Neural crest cell (in vitro differentiated cells): ENCODE results near the gene TSNAX. TPM values are rescaled to one million over a fixed set of nuclear protein-coding genes. Genes with fewer than 3 reads are reported as not detected.

ENCODE experiments used
- DNase-seq: peaks from one replicate; pipeline ENCODE4 v3.0.0; 2021; ENCODE audit warnings: low read depth, mixed read lengths, low spot score
- H3K27ac Mint-ChIP-seq: one replicate; pipeline ENCODE4 v1.8.0; 2021; ENCODE audit warnings: mild to moderate bottlenecking, mixed read lengths; ENCODE audit not compliant: unreplicated experiment
- H3K27me3 Mint-ChIP-seq: 2 replicates; pipeline ENCODE4 v1.8.0; 2021; ENCODE audit warnings: low read depth, mild to moderate bottlenecking, mixed read lengths
- H3K36me3 Mint-ChIP-seq: 2 replicates; pipeline ENCODE4 v1.8.0; 2021; ENCODE audit warnings: low read depth, mild to moderate bottlenecking, mixed read lengths
- H3K4me1 Mint-ChIP-seq: 2 replicates; pipeline ENCODE4 v1.8.0; 2021; ENCODE audit warnings: mixed read lengths
- H3K4me3 Mint-ChIP-seq: one replicate; pipeline ENCODE4 v1.8.0; 2021; ENCODE audit warnings: mild to moderate bottlenecking, mixed read lengths
- H3K9me3 Mint-ChIP-seq: 2 replicates; pipeline ENCODE4 v1.8.0; 2021; ENCODE audit warnings: mixed read lengths
- CTCF ChIP-seq: fragments of 200-600 bp; sonication (generic); conservative IDR thresholded peaks from 2 replicates; pipeline ENCODE4 v1.5.0; 2021; ENCODE audit warnings: antibody characterized with exemption, mild to moderate bottlenecking
- total RNA-seq: library from RNA; stranded (reverse); gene quantifications from 2 replicates; pipeline ENCODE4 v1.2.1, GENCODE V29; 2021

TSNAX gene
- total RNA-seq, 1 donor from 2014 or later = 39.2 TPM

GRCh38 chr1:231610388-231610787, 81.9 kb downstream of the TSNAX start:
- H3K9me3 Mint-ChIP-seq = peaks cover 4% of the 10 kb centered on the region
- H3K36me3 Mint-ChIP-seq = no peaks in the 10 kb centered on the region
- H3K4me1 Mint-ChIP-seq = no peaks in the 10 kb centered on the region
- no peak for TF ChIP-seq CTCF
- H3K27me3 Mint-ChIP-seq = peaks cover 12% of the 10 kb centered on the region
- DNase-seq = no peak
- H3K4me3 Mint-ChIP-seq = no peak overlapping the region
- H3K27ac Mint-ChIP-seq = no peak overlapping the region

GRCh38 chr1:231611111-231611510, 82.6 kb downstream of the TSNAX start:
- Mint-ChIP-seq H3K36me3 (no peaks in the 10 kb centered on the region), H3K27ac (no peak overlapping the region), H3K4me3 (no peak overlapping the region), H3K27me3 (peaks cover 12% of the 10 kb centered on the region), H3K9me3 (peaks cover 4% of the 10 kb centered on the region), H3K4me1 (no peaks in the 10 kb centered on the region)
- no peak for TF ChIP-seq CTCF
- DNase-seq = no peak

DNA sequence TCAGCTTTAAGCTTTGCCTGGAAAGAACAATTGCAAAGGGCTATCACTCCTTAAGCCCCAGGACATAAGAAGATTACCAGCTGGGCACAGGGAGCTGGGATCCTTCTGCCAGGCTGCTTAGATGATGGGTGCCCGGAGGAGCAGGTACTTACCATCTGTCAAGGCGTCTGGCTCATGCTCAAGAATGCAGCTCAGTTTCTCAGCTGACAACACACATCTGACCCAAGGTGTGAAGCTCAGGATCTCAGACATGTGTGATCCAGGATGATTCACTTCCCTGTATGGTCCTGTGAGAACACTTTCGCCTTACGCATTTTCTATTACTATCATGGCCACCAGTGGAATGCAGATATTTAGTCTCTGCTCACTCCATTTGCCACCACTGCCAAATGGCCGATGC, 83.4 kb downstream of the TSNAX start:
- Mint-ChIP-seq H3K27ac (no peak overlapping the region), H3K4me1 (no peaks in the 10 kb centered on the region), H3K36me3 (no peaks in the 10 kb centered on the region), H3K4me3 (no peak overlapping the region), H3K27me3 (peaks cover 12% of the 10 kb centered on the region), H3K9me3 (peaks cover 4% of the 10 kb centered on the region)
- TF ChIP-seq CTCF = no peak
- DNase-seq = no peak

GRCh38 chr1:231612393-231613089, 84.1 kb downstream of the TSNAX start:
- Mint-ChIP-seq H3K27ac (no peak overlapping the region), H3K4me3 (no peak overlapping the region), H3K9me3 (peaks cover 3% of the 10 kb centered on the region), H3K4me1 (no peaks in the 10 kb centered on the region), H3K27me3 (peaks cover 7% of the 10 kb centered on the region), H3K36me3 (no peaks in the 10 kb centered on the region)
- TF ChIP-seq CTCF = no peak
- DNase-seq = no peak

DNA sequence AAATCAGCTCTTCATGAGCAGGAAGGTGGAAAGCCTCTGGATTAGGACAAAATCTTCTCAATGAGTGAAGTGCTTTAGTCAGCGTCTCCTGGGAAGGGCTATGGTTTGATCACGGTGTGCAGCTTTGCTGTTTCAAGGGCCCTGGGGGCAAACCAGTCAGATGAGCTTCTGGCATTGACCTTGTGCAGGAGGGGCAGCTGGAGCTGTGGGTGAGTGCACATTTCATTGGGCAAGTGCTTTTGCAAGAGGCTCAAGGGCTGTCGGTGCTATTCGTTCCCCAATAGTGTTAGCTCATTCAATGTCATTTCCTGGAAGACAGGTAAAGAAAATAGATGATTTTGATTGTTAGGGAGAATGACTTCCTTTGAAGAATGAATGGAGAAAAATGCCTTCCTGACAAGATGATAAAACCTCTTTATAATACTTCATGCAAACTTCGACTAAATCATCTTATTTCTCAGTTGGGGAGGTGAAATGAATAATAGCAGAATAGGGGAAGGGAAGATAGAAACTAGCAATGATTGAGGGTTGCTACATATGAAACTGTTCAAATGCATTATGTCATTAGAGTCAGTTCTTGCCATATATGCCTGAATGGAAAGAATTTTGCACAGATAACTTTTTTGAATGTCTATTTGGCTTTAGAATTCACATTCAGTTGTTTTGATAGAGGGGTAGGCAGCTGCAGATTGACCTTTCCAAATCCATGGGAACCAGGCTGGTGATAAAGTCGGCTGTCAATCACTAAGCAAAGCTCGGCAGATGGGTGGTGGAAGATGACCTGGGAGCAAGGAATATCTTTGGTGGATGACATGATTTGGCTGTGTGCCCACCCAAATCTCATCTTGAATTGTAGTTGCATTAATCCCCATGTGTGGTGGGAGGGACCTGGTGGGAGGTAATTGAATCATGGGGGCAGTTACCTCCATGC, 85.2 kb downstream of the TSNAX start:
- TF ChIP-seq CTCF = no peak
- Mint-ChIP-seq H3K27me3 (peaks cover 7% of the 10 kb centered on the region), H3K36me3 (no peaks in the 10 kb centered on the region), H3K9me3 (no peaks in the 10 kb centered on the region), H3K4me3 (no peak overlapping the region), H3K4me1 (peaks cover 9% of the 10 kb centered on the region), H3K27ac (no peak overlapping the region)
- DNase-seq = no peak

Other genes starting within 250 kb of the TSNAX start
- gene EXOC8, start 190.8 kb upstream of the TSNAX start, total RNA-seq = 9.1 and 10.1 TPM in 2 replicates
- gene SPRTN, start 190.4 kb upstream of the TSNAX start, total RNA-seq = 16.0 and 17.2 TPM in 2 replicates
- gene EGLN1, start 106.4 kb upstream of the TSNAX start, total RNA-seq = 21.6 and 24.4 TPM in 2 replicates
- gene DISC1, start 98.1 kb downstream of the TSNAX start, total RNA-seq = 11.6 and 13.7 TPM in 2 replicates